MV-4-11 (cell line): ENCODE results near the gene LSAMP.

Experiments used
- DNase-seq: peaks from one replicate; lab custom pipeline; 2025; lab: John Stamatoyannopoulos, UW

LSAMP gene

DNA sequence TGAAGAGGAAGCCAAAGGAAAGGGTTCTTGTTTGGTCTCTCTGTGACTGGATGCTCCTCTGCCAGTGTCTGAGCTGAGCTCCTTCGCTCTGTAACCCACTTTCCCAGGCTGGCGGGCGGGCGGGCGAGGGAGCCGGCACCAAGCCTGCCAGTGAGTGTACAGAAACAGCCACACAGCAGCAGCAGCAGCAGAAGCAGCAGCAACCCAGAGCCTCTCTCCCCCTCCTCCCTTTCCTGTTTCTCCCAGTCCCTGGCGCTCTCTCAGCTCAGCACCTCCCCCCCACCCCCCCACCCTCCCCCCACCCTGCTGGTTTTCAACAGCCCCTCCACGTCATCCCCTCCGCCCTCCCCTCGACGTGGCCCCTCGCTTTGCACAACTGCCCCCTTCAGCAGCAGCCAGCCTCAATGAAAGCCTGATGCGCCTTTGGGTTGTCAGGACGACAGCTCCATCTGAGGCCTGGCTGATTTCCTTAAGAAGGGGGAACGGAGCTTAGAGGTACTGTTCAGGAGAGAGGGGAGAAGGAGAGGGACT is at the start of gene LSAMP:
Gene LSAMP (minus strand): TSS at position 177 of the 531 bp plus-strand sequence.
- DNase-seq = no peak

DNA sequence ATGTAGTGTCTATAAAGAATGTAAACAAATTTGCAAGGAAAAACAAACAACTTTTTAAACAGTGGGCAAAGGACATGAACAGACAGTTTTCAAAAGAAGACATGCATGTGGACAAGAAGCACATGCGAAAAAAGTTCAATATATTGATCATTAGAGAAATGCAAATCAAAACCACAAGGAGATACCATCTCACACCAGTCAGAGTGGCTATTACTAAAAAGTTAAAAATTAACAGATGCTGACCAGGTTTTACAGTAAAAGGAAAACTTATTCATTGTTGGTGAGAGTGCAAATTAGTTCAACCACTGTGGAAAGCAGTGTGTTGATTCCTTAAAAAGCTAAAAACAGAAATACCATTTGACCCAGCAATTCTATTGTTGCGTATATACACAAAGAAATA is 47.1 kb upstream of the LSAMP start:
- no peak for DNase-seq

DNA sequence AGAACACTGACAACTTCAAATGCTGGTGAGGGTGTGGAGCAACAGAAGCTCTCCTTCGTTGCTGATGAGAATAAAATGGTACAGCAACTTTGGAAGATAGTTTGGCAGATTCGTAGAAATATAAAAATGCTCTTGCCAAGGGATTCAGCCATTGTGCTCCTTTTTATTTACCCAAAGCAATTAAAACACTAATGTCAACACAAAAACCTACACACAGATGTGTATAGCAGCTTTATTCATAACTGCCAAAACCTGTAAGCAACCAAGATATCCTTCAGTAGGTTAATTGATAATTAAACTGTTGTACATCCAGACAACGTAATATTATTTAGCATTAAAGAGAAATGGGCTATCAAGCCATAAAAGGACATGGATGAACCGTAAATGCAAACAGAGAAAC is 37.8 kb upstream of the LSAMP start:
- no peak for DNase-seq

GRCh38 chr3:116476691-116477090 is 31.4 kb upstream of the LSAMP start:
- no peak for DNase-seq

DNA sequence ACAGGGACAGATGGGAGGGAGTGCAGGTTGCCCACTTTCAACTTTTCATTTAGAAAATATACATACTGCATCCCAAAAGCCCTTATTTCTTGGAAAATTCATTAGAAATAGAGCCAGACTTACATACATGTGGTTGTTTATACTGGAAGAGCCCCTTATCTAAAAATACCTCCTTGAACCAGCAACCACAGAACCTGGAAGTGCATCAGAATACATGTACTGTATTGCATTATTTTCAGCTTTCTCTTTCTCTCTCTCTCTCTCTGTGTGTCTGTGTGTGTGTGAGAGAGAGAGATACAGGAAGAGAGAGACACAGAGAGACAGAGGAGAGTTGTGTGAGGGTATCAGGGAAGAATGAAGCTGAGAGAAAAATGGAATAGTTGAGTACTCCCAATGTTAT is 29.5 kb upstream of the LSAMP start:
- no peak for DNase-seq

GRCh38 chr3:116474032-116474780 is 28.9 kb upstream of the LSAMP start:
- DNase-seq = no peak

DNA sequence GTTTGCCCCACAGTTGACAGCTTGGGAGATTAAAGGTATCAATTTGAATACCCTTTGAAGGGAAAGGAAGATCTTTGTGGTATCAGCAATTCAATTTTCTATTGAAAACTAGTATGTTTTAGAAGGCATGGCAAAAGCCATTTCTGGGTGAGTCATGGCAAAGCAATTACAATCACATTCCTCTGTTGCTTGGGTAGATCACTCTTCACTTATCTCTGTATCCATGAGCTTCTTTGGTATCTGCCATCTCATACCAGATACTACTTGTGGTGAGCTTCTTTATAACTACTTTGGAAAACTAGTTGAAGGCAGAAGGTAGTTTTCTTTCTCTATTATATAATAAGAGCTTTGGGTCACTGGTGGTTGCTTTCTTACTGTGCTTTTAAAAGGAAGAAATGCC is 28.3 kb upstream of the LSAMP start:
- no peak for DNase-seq

- no peak for DNase-seq
Observed at GRCh38 chr3:116470605-116471197, 25.4 kb upstream of the LSAMP start.

- no peak for DNase-seq
Observed at GRCh38 chr3:116469546-116469945, 24.3 kb upstream of the LSAMP start.

GRCh38 chr3:116464276-116464798 is 19.1 kb upstream of the LSAMP start:
- no peak for DNase-seq

DNA sequence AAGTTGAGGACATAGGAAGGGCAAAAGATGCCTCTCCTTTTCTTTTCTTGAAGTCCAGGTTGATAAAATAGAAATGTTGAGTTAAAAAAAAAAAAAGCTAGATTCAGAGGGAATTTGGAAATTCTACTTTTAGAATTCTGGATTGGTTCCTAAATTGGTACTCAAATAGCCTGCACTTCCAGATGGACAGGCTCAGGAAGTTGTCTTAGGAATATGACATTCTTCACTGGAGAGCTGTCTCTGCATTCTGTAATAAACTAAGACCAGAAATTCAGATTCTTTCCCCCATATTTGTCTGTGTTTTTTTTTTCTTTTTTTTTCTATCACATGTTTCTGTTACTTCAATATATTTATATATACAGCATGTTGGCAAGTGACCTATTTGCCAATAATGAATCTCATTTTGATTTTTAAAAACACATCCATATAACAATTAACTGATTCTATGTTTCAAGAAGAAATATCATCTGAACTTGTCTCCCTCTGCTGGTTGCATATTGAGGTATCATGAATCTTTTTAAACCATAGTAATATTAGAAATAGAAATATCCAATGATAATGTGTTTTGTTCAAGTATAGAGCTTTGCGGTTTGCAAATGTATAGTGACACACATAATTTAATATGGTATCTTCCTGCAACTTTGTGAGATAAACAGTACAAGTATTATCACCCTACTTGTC is 8.5 kb upstream of the LSAMP start:
- no peak for DNase-seq

DNA sequence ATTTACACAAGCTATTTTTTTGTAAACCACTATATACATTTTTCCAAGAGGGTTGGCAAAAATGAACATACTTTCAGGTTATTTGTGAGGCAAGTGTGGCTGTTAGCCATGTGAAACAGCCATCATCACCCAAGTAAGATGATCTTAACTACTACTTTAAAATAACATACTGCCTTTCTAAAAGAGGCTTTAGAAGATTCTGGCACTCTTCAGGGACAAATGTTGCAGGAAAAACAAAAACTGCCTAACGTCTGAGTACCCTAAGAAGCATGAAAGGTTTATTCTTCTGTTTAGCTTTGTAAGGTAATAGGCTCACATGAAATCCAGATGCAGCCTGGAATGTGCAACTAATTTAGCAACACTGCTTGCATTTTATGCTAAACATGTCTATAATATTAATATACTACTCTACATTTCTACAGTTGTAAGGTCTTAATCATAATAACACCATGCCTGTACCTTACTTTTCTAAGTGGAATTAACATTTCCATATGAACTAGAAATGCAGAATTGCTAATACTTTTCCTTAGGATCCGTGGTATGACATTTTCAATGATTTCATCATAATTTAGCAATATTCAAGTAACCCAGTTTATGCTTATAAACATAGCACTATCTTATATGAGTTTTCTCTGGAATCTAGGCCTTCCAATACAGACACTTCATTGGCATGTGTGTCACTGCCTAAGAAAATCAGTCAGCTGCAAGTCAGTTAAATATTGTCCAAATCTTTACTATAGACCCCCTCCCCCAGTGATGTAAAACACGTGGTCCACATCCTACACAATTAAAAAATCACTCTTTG is 4.5 kb upstream of the LSAMP start:
- DNase-seq = no peak

DNA sequence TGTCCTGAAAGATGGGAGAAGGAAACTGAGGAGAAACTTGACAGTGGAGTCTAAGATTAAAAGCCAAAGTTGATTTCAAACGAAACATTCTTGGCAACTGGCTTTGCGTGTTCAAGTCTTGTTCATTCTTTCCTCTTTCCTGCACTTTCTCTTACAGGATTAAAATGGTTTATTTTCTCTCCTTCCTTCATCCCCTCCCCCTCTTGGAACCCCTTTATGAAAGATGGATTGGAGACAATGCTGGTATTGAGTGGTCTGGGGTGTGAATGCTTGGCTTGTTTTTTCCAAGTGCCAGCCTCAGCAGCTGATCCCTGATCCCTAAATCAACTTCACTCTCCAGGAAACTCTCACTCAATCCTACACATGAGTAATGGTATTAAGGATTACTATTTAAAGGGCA is 703 bp upstream of the LSAMP start:
- DNase-seq = no peak

DNA sequence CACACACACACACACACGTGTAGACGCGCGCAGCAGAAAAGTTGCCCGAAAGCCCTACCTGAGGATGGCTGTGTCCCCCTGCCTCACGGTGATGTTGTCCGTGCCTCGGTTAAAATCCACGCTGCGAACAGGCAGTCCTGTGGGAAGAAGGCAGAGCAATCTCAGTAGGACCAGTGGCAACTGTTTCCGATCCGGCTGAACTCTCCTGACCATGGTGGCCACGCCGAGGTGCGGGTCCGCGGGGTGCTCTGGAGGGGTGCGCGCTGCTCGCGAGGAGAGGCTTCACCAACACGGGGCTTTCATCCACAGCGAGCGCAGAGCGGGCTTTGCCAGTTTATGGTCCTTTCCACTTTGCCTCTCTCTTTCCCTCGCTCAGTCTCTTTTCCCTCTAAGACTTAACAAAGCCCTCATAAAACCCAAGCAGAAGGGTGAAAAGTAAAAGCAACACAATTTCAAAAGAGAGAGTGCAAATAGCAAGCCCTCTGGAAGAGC is 422 bp downstream of the LSAMP start:
- no peak for DNase-seq

- DNase-seq = no peak
Observed at GRCh38 chr3:116444115-116444747, 1.1 kb downstream of the LSAMP start.

DNA sequence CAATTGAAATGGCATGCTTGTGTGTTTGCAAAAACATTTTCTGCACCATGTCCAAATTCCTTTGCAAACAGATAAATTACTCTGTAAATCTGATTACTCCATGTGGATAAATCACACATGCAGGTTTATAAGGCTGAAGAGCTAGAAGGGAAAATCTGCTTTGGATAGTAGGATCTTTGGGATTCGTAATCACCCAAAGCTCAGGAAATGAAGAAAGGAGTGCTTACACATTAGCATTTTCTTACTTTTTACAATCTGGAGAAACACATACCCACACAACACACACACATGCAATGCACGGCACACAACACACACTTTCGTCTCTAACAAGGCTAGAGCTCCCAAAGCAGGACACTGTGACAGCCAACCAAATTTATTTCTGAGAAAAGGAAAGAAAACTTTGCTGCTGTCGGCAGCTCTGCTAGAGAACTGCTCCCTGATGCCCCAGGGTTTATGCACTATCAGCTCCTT is 2.1 kb downstream of the LSAMP start:
- DNase-seq = no peak

DNA sequence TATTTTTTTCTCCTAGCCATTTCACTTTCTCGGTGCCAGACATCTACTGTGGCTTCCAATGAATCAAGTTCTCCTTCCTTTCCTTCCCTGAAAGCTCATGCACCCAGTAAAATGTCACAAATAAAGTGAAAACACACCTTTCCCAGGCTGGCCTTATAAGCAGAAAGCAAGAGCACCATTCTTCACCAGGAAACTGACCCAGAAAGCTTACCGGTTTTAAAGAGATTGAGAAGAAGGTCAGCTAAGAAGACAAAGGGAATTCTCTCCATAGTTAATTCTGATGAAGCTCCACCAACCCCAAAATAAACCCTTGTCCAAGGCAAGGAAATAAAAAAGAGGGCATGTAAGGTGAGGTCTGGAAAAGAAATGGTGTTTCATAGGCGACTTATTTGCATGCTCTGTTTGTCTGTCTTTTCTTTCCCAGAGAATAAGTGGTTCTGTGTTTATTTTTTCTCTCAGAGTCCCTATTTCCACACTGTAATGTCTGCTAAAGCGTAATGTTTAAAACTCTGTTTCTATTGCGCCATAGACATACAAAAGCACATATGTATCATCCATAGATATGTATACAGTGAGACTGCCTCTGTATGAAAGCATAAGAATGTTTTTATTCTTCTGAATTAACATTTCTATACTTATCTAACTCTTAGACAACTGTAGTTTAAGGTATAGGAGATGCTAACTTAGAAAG is 2.8 kb downstream of the LSAMP start:
- DNase-seq = no peak

DNA sequence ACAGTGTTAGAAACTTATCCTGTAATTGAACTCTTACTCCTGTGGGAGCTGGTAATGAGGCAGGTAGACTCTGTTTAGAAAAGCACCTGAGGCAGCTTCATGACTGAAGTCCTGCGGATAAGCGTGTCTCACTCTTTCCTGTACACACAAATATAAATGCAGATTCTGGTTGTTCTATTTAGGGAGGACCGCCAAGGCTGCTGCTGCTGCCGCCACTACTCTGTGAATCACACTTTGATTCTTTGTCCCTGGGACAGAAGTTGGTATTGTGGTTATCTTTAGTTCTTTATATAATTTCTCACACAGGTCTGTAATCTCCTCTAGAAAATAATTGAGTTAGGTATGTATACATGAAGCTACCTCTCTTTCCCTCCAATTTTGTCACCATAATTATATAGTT is 3.6 kb downstream of the LSAMP start:
- DNase-seq = no peak

- DNase-seq = no peak
Observed at GRCh38 chr3:116440196-116440595, 5.1 kb downstream of the LSAMP start.

DNA sequence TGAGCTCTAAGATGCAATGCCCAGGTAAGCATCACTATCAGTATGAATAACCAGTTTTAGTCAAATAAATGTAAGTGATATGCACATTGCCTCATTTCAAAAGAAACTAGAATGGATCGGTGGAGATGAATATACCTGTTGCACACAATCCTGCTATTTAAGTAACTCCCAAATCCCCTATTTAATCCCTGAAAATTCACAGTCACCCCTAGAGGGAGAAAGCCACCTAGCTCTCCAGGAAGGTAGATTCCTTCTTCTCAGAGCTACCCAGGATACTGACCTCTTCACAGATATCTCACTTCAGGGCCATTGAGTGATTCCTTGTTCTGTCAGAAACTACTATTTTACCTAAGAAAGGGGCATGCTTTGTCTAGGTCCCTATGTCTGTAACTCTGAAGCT is 11.7 kb downstream of the LSAMP start:
- DNase-seq = no peak

- no peak for DNase-seq
Observed at GRCh38 chr3:116432795-116433194, 12.5 kb downstream of the LSAMP start.
